GM12872 (cell line): ENCODE measurements around the gene DOK1.

ENCODE experiments used
- TF ChIP-seq, protein P1 (sequence below): IDR thresholded peaks from 3 replicates; pipeline ENCODE4 v1.5.1; 2011; ENCODE audit warnings: low read depth, mild to moderate bottlenecking, low read length, moderate library complexity; ENCODE audit not compliant: insufficient read depth

The DOK1 gene

GRCh38 chr2:74562126-74562775 is 7.7 kb downstream of the DOK1 start:
- TF ChIP-seq, protein P1, sequence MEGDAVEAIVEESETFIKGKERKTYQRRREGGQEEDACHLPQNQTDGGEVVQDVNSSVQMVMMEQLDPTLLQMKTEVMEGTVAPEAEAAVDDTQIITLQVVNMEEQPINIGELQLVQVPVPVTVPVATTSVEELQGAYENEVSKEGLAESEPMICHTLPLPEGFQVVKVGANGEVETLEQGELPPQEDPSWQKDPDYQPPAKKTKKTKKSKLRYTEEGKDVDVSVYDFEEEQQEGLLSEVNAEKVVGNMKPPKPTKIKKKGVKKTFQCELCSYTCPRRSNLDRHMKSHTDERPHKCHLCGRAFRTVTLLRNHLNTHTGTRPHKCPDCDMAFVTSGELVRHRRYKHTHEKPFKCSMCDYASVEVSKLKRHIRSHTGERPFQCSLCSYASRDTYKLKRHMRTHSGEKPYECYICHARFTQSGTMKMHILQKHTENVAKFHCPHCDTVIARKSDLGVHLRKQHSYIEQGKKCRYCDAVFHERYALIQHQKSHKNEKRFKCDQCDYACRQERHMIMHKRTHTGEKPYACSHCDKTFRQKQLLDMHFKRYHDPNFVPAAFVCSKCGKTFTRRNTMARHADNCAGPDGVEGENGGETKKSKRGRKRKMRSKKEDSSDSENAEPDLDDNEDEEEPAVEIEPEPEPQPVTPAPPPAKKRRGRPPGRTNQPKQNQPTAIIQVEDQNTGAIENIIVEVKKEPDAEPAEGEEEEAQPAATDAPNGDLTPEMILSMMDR, result no peak

DNA sequence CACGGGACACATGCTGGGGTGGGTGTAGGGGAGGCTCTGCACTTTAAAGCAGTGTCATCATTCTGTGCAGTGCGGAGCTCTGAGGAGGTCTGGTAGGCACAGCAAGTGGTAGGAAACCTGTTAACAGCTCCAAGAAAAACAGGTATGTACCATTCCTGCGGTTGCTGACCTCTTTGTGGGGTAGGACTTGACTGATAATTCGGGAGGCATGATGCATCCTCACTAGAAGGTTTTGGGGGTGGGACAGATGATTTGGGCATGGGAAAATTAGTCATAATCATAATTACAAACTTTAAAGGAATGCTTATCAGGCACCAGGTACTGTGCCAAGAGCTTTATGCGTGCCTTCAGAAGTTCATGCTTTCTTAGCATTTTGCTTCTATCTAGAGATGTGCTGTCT is 9.7 kb downstream of the DOK1 start:
- TF ChIP-seq, protein P1, result no peak

- TF ChIP-seq, protein P1, result no peak
Observed at GRCh38 chr2:74566076-74566753, 11.7 kb downstream of the DOK1 start.

GRCh38 chr2:74566754-74567085 is 12.2 kb downstream of the DOK1 start:
- TF ChIP-seq, protein P1, result no peak

- TF ChIP-seq, protein P1, result no peak
Observed at GRCh38 chr2:74567881-74568280, 13.4 kb downstream of the DOK1 start.

GRCh38 chr2:74569686-74570085 is 15.2 kb downstream of the DOK1 start:
- TF ChIP-seq, protein P1, result no peak

- TF ChIP-seq, protein P1, result no peak
Observed at GRCh38 chr2:74571058-74571457, 16.5 kb downstream of the DOK1 start.
